Prostate gland (tissue), 2 donors: ENCODE data around the gene TMEM174.

ENCODE experiments used
- POLR2A ChIP-seq: fragments of 450-650 bp; IDR thresholded peaks from one replicate; pipeline ENCODE4 v1.6.1; 2016; ENCODE audit warnings: antibody characterized with exemption, mild to moderate bottlenecking
- POLR2AphosphoS5 ChIP-seq: sonication (generic); formaldehyde crosslinking; IDR thresholded peaks from one replicate; pipeline ENCODE4 v1.6.1; 2017; ENCODE audit warnings: antibody characterized with exemption
- TF ChIP-seq, protein P1 (sequence below), 4 experiments: fragments of 200-600 bp in 2 of 4; fragments of 450-650 bp in 2 of 4; sonication (generic) in 2 of 4; IDR thresholded peaks; 1 replicate in 3 of 4; 2 replicates in 1 of 4; pipeline ENCODE4 v1.5.1; 2016 to 2019; ENCODE audit warnings: antibody characterized with exemption in 4 of 4, mild to moderate bottlenecking in 2 of 4, moderate library complexity in 2 of 4

DNA sequence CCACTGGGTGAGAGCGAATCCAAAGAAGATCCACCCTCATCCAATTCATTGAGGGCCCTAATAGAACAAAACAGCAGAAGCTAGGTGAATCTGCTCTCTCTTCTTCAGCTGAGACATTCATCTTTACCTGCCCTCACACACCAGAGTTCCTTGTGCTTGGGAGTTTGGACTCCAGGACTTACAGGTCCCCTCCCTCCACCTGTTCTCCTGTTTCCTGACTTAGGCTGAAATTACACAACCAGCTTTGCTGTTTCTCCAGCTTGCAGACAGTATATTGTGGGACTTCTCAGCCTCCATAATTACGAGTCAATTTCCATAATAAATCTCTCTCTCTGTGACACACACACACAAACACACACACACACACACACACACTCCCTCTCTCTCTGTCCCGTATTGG lies 33.5 kb upstream of the TMEM174 start:
- TF ChIP-seq, protein P1, sequence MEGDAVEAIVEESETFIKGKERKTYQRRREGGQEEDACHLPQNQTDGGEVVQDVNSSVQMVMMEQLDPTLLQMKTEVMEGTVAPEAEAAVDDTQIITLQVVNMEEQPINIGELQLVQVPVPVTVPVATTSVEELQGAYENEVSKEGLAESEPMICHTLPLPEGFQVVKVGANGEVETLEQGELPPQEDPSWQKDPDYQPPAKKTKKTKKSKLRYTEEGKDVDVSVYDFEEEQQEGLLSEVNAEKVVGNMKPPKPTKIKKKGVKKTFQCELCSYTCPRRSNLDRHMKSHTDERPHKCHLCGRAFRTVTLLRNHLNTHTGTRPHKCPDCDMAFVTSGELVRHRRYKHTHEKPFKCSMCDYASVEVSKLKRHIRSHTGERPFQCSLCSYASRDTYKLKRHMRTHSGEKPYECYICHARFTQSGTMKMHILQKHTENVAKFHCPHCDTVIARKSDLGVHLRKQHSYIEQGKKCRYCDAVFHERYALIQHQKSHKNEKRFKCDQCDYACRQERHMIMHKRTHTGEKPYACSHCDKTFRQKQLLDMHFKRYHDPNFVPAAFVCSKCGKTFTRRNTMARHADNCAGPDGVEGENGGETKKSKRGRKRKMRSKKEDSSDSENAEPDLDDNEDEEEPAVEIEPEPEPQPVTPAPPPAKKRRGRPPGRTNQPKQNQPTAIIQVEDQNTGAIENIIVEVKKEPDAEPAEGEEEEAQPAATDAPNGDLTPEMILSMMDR (IDR thresholded peaks at IDR 0.05), result no peak
- TF ChIP-seq POLR2A, result no peak
- TF ChIP-seq POLR2AphosphoS5, result no peak
